Hepatocyte (in vitro differentiated cells): Measurements from ENCODE around the gene SYT15. TPM values are rescaled to one million over a fixed set of nuclear protein-coding genes. Genes with fewer than 3 reads are reported as not detected.
"Not testable (repeated sequence)": the region's sequence is repeated elsewhere in the genome, so short reads cannot be mapped to it uniquely, and the experiment has no call there.

Experiments used
- DNase-seq: peaks from one replicate; pipeline ENCODE4 v3.0.0-alpha.2; 2016; ENCODE audit warnings: low spot score
- H2AFZ ChIP-seq: fragments of 200-600 bp; sonication (generic); 2 replicates; pipeline ENCODE4 v1.6.0; 2016; ENCODE audit warnings: antibody characterized with exemption, mild to moderate bottlenecking
- H3K27ac ChIP-seq: fragments of 200-600 bp; sonication (generic); 2 replicates; pipeline ENCODE4 v1.5.1; 2016; ENCODE audit warnings: mild to moderate bottlenecking
- H3K27me3 ChIP-seq: fragments of 200-600 bp; sonication (generic); 2 replicates; pipeline ENCODE4 v1.6.1; 2016
- H3K36me3 ChIP-seq: fragments of 200-600 bp; sonication (generic); replicated peaks from 2 replicates; pipeline ENCODE4 v1.5.1; 2016; ENCODE audit warnings: low read depth; ENCODE audit not compliant: insufficient read depth
- H3K4me1 ChIP-seq: fragments of 200-600 bp; sonication (generic); 2 replicates; pipeline ENCODE4 v1.5.1; 2016; ENCODE audit warnings: mild to moderate bottlenecking, moderate library complexity; ENCODE audit not compliant: insufficient read depth
- H3K4me2 ChIP-seq: fragments of 200-600 bp; sonication (generic); 2 replicates; pipeline ENCODE4 v1.6.0; 2016
- H3K4me3 ChIP-seq: fragments of 200-600 bp; sonication (generic); 2 replicates; pipeline ENCODE4 v1.5.1; 2016; ENCODE audit warnings: mild to moderate bottlenecking
- H3K79me2 ChIP-seq: fragments of 200-600 bp; sonication (generic); 2 replicates; pipeline ENCODE4 v1.6.0; 2017; ENCODE audit warnings: mild to moderate bottlenecking
- H3K9me2 ChIP-seq: fragments of 200-600 bp; sonication (generic); replicated peaks from 2 replicates; pipeline ENCODE4 v1.6.0; 2017; ENCODE audit warnings: mild to moderate bottlenecking; ENCODE audit not compliant: insufficient read depth
- H3K9me3 ChIP-seq: fragments of 200-600 bp; sonication (generic); 2 replicates; pipeline ENCODE4 v1.5.1; 2016; ENCODE audit warnings: low read depth, mild to moderate bottlenecking
- H4K20me1 ChIP-seq: fragments of 200-600 bp; sonication (generic); 2 replicates; pipeline ENCODE4 v1.6.0; 2016; ENCODE audit warnings: mild to moderate bottlenecking; ENCODE audit not compliant: insufficient read depth, poor library complexity, severe bottlenecking
- polyA plus RNA-seq: library from polyadenylated mRNA; unstranded; fragments of >200 nt; fragmentation: Nextera tagmentation; extraction: Ambion mirVana; gene quantifications from 2 replicates; pipeline ENCODE4 v1.2.1, GENCODE V29; 2016
- total RNA-seq: library from RNA; depleted of rRNA; stranded (reverse); fragments of >200 nt; gene quantifications from 2 replicates; pipeline ENCODE4 v1.2.3, GENCODE V29; 2014

SYT15 gene
- total and polyA plus RNA-seq, 2 experiments from 2014 or later, result 1.1 to 2.9 TPM

- not testable (repeated sequence) for H3K9me2 ChIP-seq, H3K79me2 ChIP-seq, H3K4me3 ChIP-seq, H2AFZ ChIP-seq, H3K9me3 ChIP-seq, H4K20me1 ChIP-seq, H3K4me1 ChIP-seq, H3K36me3 ChIP-seq, DNase-seq, H3K27me3 ChIP-seq
- Histone ChIP-seq H3K27ac (peak overlapping the region; percentile 43), H3K4me2 (peak overlapping the region; percentile 40)
Observed at GRCh38 chr10:46640005-46640404, 61.1 kb downstream of the SYT15 start.

Other genes starting within 250 kb of the SYT15 start
- gene ANXA8L1, start 203.4 kb upstream of the SYT15 start, total RNA-seq, result 38.0 and 54.0 TPM in 2 replicates
- 70.7 and 110 TPM in 2 replicates for gene ANXA8L1, start 203.4 kb upstream of the SYT15 start, polyA plus RNA-seq
- gene NPY4R, start 113.2 kb upstream of the SYT15 start, total RNA-seq, result 0.12 and 0.87 TPM in 2 replicates
- 0.07 TPM in 1 of 2 replicates, not detected in the other for gene NPY4R, start 113.2 kb upstream of the SYT15 start, polyA plus RNA-seq
- 13.0 and 23.4 TPM in 2 replicates for gene GPRIN2, start 22.5 kb upstream of the SYT15 start, total RNA-seq
- gene GPRIN2, start 22.5 kb upstream of the SYT15 start, polyA plus RNA-seq, result 13.7 and 15.0 TPM in 2 replicates